Fibroblast of lung (primary cell): ENCODE results near the gene EML1. TPM values are rescaled to one million over a fixed set of nuclear protein-coding genes. Genes with fewer than 3 reads are reported as not detected.

ENCODE experiments used
- DNase-seq, 2 donors: peaks; one replicate each; pipeline versions ENCODE4 v3.0.0 to v3.0.0-alpha.2; 2010; ENCODE audit warnings: low read depth in 2 of 2
- H2AFZ ChIP-seq: 2 replicates; pipeline ENCODE4 v1.5.1; 2012; ENCODE audit warnings: low read length, control low read depth, inconsistent platforms
- H3K27ac ChIP-seq: 2 replicates; pipeline ENCODE4 v1.5.1; 2011; ENCODE audit warnings: low read length, control low read depth; ENCODE audit not compliant: insufficient read depth
- H3K27me3 ChIP-seq: 2 replicates; pipeline ENCODE4 v1.5.1; 2011; ENCODE audit warnings: mild to moderate bottlenecking, low read length; ENCODE audit not compliant: control insufficient read depth, insufficient read depth
- H3K36me3 ChIP-seq: 2 replicates; pipeline ENCODE4 v1.5.1; 2011; ENCODE audit warnings: low read length; ENCODE audit not compliant: control insufficient read depth, insufficient read depth
- H3K4me1 ChIP-seq: 2 replicates; pipeline ENCODE4 v1.5.1; 2011; ENCODE audit warnings: low read length; ENCODE audit not compliant: control insufficient read depth, insufficient read depth; ENCODE audit errors: extremely low read depth
- H3K4me2 ChIP-seq: 2 replicates; pipeline ENCODE4 v1.5.1; 2011; ENCODE audit warnings: low read length, control low read depth; ENCODE audit not compliant: insufficient read depth; ENCODE audit errors: extremely low read depth
- H3K4me3 ChIP-seq, 4 experiments: fragments of 200-600 bp in 1 of 4; sonication (generic) in 1 of 4; replicated peaks in 1 of 4; 2 replicates each; pipeline ENCODE4 v1.5.1; 2011 to 2016; ENCODE audit warnings: low read length in 4 of 4, low read depth in 3 of 4, mild to moderate bottlenecking in 3 of 4, control low read depth in 2 of 4, inconsistent platforms in 1 of 4, mixed read lengths in 1 of 4; ENCODE audit not compliant: insufficient read depth in 1 of 4; ENCODE audit errors: control extremely low read depth in 1 of 4
- H3K79me2 ChIP-seq: 2 replicates; pipeline ENCODE4 v1.5.1; 2012; ENCODE audit warnings: mild to moderate bottlenecking, low read length, inconsistent platforms; ENCODE audit not compliant: control insufficient read depth, insufficient read depth
- H3K9ac ChIP-seq: 2 replicates; pipeline ENCODE4 v1.5.1; 2011; ENCODE audit warnings: mild to moderate bottlenecking, low read length, control low read depth; ENCODE audit not compliant: insufficient read depth
- H3K9me3 ChIP-seq: 2 replicates; pipeline ENCODE4 v1.5.1; 2012; ENCODE audit warnings: low read depth, low read length; ENCODE audit not compliant: control insufficient read depth, insufficient read depth
- H4K20me1 ChIP-seq: 2 replicates; pipeline ENCODE4 v1.5.1; 2011; ENCODE audit warnings: low read length; ENCODE audit not compliant: control insufficient read depth, insufficient read depth; ENCODE audit errors: extremely low read depth
- EZH2 ChIP-seq: IDR thresholded peaks from 2 replicates; pipeline ENCODE4 v1.5.1; 2012; ENCODE audit warnings: low read length, control low read depth, mild to moderate bottlenecking; ENCODE audit errors: missing control alignments
- polyA plus RNA-seq, 2 donors: library from polyadenylated mRNA; depleted of rRNA in 1 of 2; stranded (reverse) in 1 of 2; unstranded in 1 of 2; fragments of >200 nt; gene quantifications; 2 replicates each; pipeline ENCODE4 v1.2.1, GENCODE V29; 2011 to 2012; ENCODE audit warnings: missing spikeins in 1 of 2
- total RNA-seq: library from RNA; depleted of rRNA; stranded (reverse); fragments of >200 nt; gene quantifications from 2 replicates; pipeline ENCODE4 v1.2.1, GENCODE V29; 2014
- TF ChIP-seq, protein P1 (sequence below), 2 donors: IDR thresholded peaks in 1 of 2; conservative IDR thresholded peaks in 1 of 2; 1 replicate in 1 of 2; 2 replicates in 1 of 2; pipeline ENCODE4 v1.5.1; 2011 to 2012; ENCODE audit warnings: low read length in 2 of 2, control low read depth in 1 of 2, inconsistent platforms in 1 of 2, low read depth in 1 of 2, mild to moderate bottlenecking in 1 of 2

EML1 gene
- total and polyA plus RNA-seq, 2 donors (not counting 1 experiment from before 2014, with no cell fraction given): 22.4 to 74.5 TPM

DNA sequence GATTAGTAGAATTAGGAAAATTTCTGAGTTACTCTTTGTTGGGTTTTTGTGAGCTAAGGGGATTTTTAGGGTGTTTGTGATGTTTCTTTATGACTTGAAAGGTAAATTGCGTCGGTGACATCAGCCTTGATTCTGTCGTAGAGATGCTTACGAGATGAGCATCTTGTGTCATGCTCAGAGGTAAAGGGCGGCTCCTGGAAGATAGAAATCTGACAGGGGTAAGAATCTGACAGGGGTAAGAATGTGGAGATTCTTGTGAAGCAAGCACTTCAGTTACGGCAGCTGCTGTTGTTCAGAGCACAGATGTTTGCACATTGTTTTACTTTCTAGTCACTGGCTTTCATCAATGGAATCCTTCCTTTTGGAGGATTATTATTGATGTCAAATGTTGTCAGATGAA lies 22.5 kb downstream of the EML1 start:
- no peak overlapping the region for H3K4me2 ChIP-seq
- TF ChIP-seq, protein P1, sequence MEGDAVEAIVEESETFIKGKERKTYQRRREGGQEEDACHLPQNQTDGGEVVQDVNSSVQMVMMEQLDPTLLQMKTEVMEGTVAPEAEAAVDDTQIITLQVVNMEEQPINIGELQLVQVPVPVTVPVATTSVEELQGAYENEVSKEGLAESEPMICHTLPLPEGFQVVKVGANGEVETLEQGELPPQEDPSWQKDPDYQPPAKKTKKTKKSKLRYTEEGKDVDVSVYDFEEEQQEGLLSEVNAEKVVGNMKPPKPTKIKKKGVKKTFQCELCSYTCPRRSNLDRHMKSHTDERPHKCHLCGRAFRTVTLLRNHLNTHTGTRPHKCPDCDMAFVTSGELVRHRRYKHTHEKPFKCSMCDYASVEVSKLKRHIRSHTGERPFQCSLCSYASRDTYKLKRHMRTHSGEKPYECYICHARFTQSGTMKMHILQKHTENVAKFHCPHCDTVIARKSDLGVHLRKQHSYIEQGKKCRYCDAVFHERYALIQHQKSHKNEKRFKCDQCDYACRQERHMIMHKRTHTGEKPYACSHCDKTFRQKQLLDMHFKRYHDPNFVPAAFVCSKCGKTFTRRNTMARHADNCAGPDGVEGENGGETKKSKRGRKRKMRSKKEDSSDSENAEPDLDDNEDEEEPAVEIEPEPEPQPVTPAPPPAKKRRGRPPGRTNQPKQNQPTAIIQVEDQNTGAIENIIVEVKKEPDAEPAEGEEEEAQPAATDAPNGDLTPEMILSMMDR (conservative IDR thresholded peaks at IDR 0.05 in 1 of 2, IDR thresholded peaks at IDR 0.05 in 1 of 2; ENCODE audit: low read depth in 1 of 2, low read length in 2 of 2): no peak
- no peak for TF ChIP-seq EZH2
- DNase-seq: no peak
- H3K4me1 ChIP-seq: no peaks in the 10 kb centered on the region
- H3K4me3 ChIP-seq: no peak overlapping the region
- no peaks in the 10 kb centered on the region for H3K9me3 ChIP-seq
- no peaks in the 10 kb centered on the region for H4K20me1 ChIP-seq
- H3K27ac ChIP-seq: no peak overlapping the region
- H2AFZ ChIP-seq: no peak overlapping the region
- no peak overlapping the region for H3K9ac ChIP-seq
- no peaks in the 10 kb centered on the region for H3K79me2 ChIP-seq
- no peaks in the 10 kb centered on the region for H3K36me3 ChIP-seq
- H3K27me3 ChIP-seq: no peaks in the 10 kb centered on the region

DNA sequence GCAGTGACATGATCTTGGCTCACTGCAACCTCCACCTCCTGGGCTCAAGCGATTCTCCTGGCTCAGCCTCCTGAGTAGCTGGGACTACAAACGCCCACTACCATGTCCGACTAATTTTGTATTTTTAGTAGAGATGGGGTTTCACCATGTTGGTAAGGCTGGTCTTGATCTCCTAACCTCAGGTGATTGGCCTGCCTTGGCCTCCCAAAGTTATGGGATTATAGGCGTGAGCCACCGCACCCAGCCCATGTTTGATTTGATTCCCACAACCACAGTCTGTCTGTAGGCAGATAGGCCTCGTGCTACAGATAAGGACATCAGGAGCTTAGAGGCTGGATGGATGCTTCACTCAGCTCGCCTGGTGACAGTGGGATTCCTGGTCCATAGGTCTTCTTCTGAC lies 23.0 kb downstream of the EML1 start:
- Histone ChIP-seq H3K9ac (no peak overlapping the region), H3K79me2 (no peaks in the 10 kb centered on the region), H4K20me1 (no peaks in the 10 kb centered on the region), H3K27me3 (no peaks in the 10 kb centered on the region), H3K36me3 (no peaks in the 10 kb centered on the region), H2AFZ (no peak overlapping the region), H3K4me1 (no peaks in the 10 kb centered on the region), H3K4me3 (no peak overlapping the region), H3K27ac (no peak overlapping the region), H3K4me2 (no peak overlapping the region), H3K9me3 (no peaks in the 10 kb centered on the region)
- TF ChIP-seq, protein P1 (conservative IDR thresholded peaks at IDR 0.05 in 1 of 2, IDR thresholded peaks at IDR 0.05 in 1 of 2; ENCODE audit: low read depth in 1 of 2, low read length in 2 of 2): no peak
- TF ChIP-seq EZH2: no peak
- no peak for DNase-seq

DNA sequence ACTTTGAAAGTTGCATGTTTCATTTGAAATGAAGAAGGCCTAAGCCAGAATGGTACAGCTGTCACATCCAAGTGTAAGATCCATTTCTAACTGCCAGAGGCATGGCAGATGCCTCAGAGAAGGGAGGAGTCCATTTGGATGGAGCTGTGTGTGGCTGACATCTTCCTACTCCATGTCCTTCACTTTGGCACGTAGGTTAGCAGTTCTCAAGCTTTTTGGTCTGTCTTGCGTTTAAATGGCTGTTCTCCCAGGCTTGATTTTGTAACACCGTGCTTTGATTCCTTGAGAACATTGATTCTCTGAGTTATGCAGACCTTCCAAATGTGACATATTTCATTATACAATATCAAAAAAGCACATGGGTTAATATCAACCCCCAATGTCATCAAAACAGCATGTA lies 23.4 kb downstream of the EML1 start:
- TF ChIP-seq, protein P1 (conservative IDR thresholded peaks at IDR 0.05 in 1 of 2, IDR thresholded peaks at IDR 0.05 in 1 of 2; ENCODE audit: low read depth in 1 of 2, low read length in 2 of 2): no peak
- no peak for TF ChIP-seq EZH2
- Histone ChIP-seq H4K20me1 (no peaks in the 10 kb centered on the region), H3K79me2 (no peaks in the 10 kb centered on the region), H3K4me3 (no peak overlapping the region), H3K27me3 (no peaks in the 10 kb centered on the region), H3K4me1 (no peaks in the 10 kb centered on the region), H3K27ac (no peak overlapping the region), H3K4me2 (no peak overlapping the region), H3K9ac (no peak overlapping the region), H3K36me3 (no peaks in the 10 kb centered on the region), H2AFZ (no peak overlapping the region), H3K9me3 (no peaks in the 10 kb centered on the region)
- no peak for DNase-seq
